Inferior parietal cortex (tissue), 1 donor: ENCODE results near the gene IGHMBP2.

Source experiments
- DNase-seq: peaks from one replicate; pipeline ENCODE4 v3.0.0-alpha.2; 2016; ENCODE audit errors: extremely low spot score

Gene IGHMBP2

GRCh38 chr11:68927280-68928135 lies 23.8 kb downstream of the IGHMBP2 start:
- no peak for DNase-seq

DNA sequence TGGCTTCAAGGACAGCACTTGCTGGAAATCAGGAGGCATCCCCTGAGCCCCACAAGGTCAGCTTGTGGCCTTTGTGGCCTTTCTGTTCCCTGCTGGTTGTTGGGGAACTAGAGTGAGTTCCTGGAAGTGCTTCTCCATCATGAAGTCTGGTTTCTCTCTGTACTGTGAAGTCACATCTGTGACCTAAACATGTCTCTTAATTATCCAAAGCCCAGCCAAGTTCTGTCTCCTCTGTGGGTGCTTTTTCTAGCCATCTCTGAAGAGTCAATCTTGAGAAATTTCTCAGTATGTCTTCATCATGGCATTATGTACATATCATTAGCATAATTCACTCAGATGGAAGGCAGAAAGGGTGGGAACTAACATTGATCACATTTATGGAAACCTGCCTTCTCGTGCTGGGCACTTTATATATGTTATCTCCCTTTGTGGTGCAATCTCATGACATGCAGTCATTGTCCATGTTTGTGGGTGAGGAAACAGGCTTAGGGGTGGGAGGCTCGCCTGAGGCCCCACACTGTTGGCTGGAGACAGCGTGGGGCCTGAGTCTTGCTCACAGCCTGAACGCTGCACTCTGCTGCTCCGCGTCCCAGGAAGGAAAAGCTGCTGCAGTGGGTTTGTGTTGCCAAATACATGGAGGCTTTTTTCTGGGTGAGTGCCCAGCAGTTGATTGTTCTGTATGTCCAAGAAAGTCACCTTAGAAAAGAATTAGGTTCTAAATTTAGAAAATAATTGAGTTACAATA lies 24.6 kb downstream of the IGHMBP2 start:
- DNase-seq: no peak

DNA sequence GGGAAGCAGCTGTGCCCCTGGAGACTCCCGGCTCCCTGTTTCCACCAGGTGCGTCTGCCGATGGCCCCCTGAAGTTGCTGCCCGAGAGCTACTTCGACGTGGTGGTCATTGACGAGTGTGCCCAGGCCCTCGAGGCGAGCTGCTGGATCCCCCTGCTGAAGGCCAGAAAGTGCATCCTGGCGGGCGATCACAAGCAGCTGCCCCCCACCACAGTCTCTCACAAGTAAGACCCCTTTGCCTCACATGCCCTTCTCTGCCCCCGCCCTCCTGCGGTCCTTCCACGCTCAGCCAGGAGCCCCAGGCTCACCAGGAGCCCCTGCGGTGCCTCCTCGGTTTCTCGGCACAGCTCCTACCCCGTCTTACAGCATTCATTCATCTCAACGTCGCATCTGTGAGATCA lies 25.4 kb downstream of the IGHMBP2 start:
- DNase-seq: no peak

DNA sequence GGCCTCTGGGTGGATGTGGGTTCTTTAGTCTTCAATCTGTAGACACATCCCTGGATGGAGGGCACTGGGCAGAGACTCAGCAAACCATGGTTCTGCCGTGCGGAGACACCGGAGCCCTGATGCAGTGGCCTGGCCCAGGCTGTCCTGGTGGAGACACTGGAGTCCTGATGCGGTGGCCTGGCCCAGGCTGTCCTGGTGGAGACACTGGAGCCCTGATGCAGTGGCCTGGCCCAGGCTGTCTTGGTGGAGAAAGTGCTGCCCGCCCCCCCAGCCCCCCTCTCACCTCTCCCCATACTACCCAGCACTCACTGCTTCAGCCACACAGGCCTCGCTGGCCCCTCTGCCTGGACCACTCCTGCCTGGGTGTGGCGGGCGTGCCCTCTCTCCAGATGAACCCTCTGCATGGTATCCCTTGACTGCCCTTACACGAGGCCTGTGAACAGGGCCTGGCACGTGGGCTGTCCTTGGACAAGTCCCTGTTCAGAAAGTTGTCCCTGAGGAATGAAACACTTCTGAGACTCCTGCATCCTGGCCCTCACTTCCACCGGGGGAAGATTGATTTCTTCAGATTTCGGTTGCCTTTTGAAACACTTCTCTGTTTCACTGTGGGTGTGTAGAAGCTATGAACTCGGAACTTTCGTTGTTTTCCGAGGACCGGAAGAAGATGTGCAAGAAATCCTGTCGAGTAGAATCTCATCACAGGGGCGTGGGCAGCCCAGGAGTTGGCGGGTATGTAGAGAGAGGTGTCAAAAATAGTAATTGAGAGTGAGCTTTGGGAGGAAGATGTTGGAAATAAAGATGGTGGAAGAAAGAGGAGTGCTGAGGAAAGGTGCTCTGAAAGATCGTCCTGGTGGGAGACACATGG lies 26.2 kb downstream of the IGHMBP2 start:
- DNase-seq: no peak

GRCh38 chr11:68930991-68931855 lies 27.5 kb downstream of the IGHMBP2 start:
- DNase-seq: no peak

DNA sequence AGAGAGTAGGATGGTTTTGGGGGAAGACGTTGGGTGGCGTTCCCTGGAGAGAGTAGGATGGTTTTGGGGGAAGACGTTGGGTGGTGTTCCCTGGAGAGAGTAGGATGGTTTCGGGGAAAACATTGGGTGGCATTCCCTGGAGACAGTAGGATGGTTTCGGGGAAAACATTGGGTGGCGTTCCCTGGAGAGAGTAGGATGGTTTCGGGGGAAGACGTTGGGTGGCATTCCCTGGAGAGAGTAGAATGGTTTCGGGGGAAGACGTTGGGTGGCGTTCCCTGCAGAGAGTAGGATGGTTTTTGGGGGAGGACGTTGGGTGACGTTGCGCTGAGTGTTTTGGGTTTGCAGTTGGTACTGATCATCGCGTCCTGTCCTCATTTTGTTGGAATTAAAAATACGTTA lies 28.2 kb downstream of the IGHMBP2 start:
- no peak for DNase-seq

DNA sequence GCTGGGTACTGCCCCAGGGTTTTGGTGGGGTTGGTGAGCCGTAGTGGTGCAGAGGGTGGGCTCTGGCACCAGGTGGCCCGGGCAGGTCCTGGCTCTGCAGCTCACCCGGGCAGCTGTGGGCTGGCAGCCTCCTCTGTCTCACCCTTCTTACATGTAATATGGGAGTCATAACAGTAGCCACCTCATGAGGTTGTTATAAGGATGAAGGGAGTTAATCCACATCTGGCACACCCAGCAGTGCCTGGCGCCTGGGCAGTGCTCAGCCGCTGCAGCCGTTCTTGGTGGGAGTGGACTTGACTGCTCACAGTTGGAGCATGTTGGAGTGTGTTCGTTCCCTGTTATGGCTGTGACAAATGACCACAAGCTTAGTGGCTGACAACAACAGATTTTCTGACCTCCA lies 28.7 kb downstream of the IGHMBP2 start:
- no peak for DNase-seq

GRCh38 chr11:68932933-68933577 lies 29.4 kb downstream of the IGHMBP2 start:
- no peak for DNase-seq

DNA sequence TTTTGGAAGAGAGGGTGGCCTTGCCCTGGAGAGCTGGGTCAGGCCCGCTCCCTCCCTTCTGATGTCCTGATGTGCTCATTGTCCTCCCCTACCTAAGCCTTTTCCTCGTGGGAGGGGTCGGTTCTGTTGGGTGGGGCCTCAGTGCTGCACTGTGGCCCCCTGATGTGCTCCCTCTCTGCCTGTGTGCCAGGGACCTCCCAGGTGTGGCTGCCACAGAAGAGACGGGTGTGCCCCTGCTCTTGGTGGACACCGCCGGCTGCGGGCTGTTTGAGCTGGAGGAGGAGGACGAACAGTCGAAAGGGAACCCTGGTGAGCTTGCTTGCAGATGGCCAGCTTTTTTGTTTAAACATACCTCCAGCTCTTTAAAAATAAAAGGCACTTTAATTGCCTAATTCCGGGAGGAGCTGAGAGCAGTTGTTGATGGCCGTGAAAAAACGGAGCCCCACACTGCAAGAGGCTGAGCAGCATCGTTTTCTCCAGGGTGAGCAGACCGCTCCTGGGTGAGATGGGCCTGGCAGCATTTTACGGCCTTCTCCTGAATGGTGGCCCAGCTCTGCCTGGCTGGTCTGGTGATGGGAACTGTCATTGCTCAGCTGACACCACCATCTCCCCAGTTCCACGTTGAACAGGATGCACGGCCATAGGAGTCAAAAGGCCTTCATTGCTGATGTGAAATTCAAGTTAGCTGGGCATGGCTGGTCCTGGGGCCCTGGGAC lies 30.1 kb downstream of the IGHMBP2 start:
- no peak for DNase-seq

DNA sequence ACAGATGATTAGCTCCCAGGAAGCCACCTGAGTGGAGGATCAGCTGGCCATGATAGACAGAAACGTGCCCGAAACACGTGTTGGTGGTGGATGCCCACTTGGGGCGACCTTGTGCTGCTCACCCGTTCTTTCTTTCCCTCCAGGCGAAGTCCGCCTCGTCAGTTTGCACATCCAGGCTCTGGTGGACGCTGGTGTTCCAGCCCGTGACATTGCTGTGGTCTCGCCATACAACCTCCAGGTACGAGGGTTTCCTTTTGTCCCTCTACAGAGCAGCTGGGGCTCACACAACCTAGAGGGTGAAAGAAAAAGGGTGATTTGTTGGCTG lies 30.6 kb downstream of the IGHMBP2 start:
- DNase-seq: no peak

DNA sequence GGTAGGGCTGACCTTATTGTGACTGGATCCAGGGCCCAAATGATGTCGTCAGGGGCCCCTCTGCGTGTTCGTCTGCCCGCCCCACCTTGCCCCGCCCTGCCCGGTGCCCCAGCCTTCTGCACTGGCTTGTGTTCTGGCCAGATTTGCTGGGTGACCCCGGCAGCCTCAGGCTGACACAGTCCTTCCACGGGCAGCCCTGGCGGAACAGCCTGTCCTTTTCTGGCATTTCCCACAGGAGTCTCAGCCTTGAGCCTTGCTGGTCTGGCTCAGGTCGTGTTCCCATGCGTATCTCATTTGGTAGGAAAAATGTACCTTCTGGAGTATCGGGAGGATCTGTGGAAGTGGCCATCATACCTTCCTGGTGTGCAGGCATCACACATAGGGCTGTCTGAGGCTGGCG lies 31.0 kb downstream of the IGHMBP2 start:
- DNase-seq: no peak

- no peak for DNase-seq
Measured at GRCh38 chr11:68935066-68935465, 31.4 kb downstream of the IGHMBP2 start.

GRCh38 chr11:68935516-68936357 lies 32.0 kb downstream of the IGHMBP2 start:
- no peak for DNase-seq

GRCh38 chr11:68936358-68936636 lies 32.6 kb downstream of the IGHMBP2 start:
- no peak for DNase-seq

GRCh38 chr11:68936676-68937620 lies 33.3 kb downstream of the IGHMBP2 start:
- no peak for DNase-seq

DNA sequence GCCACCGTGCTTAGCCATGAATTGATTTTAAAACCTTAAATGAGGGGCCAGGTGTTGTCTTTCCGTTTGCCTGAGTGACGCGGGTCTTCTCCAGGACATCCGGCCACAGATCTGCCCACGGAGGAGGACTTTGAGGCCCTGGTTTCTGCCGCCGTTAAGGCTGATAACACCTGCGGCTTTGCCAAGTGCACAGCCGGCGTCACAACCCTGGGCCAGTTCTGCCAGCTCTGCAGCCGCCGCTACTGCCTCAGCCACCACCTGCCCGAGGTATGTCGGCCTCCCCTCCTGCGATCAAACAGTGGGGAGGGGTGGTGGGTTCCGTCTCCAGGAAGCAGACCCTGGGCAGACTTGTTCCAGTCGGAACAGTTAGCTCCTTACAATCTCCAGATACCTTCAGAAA lies 34.4 kb downstream of the IGHMBP2 start:
- no peak for DNase-seq

GRCh38 chr11:68938816-68939582 lies 35.3 kb downstream of the IGHMBP2 start:
- no peak for DNase-seq
